Gastroesophageal sphincter (tissue), 3 donors: ENCODE results near the gene FTCD.

Experiments used
- CTCF ChIP-seq, 4 experiments: fragments of 200-600 bp in 2 of 4; fragments of 450-650 bp in 2 of 4; sonication (generic) in 1 of 4; IDR thresholded peaks; one replicate each; pipeline ENCODE4 v1.5.1; 2017 to 2019; ENCODE audit warnings: antibody characterized with exemption in 4 of 4, mild to moderate bottlenecking in 2 of 4, moderate library complexity in 2 of 4
- EP300 ChIP-seq: sonication (generic); formaldehyde crosslinking; IDR thresholded peaks from one replicate; pipeline ENCODE4 v1.6.1; 2017; ENCODE audit warnings: antibody characterized with exemption, mild to moderate bottlenecking
- POLR2A ChIP-seq, 2 donors: fragments of 450-650 bp; IDR thresholded peaks; one replicate each; pipeline ENCODE4 v1.6.1; 2017; ENCODE audit warnings: antibody characterized with exemption in 2 of 2, mild to moderate bottlenecking in 2 of 2, moderate library complexity in 1 of 2
- POLR2AphosphoS5 ChIP-seq: sonication (generic); formaldehyde crosslinking; IDR thresholded peaks from one replicate; pipeline ENCODE4 v1.6.1; 2017; ENCODE audit warnings: antibody characterized with exemption

- no peak for TF ChIP-seq CTCF (IDR thresholded peaks at IDR 0.05)
- TF ChIP-seq POLR2A (IDR thresholded peaks at IDR 0.05) = no peak
- TF ChIP-seq POLR2AphosphoS5 = no peak
- no peak for TF ChIP-seq EP300
Observed at GRCh38 chr21:46094401-46095082, 60.8 kb downstream of the FTCD start.
